ENCODE data around the gene ANK2.
"Not testable (repeated sequence)": the region's sequence is repeated elsewhere in the genome, so short reads cannot be mapped to it uniquely, and the experiment has no call there.

ANK2 gene

GRCh38 chr4:113147498-113148111 is 98.2 kb downstream of the ANK2 start:
- DNase-seq (ENCODE audit: low read depth, low spot score): no peak

DNA sequence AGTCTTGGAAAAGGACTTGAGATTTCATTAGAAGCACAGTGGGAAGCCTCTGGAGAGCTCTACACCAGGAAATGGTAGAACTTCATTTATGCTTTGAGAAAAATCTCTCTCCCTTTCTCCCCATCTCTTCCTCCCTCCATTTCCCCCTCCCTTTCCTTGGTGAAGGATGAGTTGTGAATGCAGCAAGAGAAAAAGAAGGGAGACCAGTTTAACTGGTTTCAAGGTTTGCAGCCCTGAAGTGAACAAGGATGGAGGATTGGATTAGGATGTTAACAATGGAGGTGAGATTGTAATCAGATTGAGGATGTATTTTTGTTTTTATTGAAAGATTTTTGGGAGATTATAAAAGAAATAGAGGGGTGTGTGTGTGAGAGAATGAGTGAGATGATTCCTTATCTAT is 99.5 kb downstream of the ANK2 start:
- peak; percentile 23 for DNase-seq (ENCODE audit: low read depth, low spot score)

GRCh38 chr4:113153529-113154101 is 104.2 kb downstream of the ANK2 start:
- DNase-seq (ENCODE audit: low read depth, low spot score): no peak

GRCh38 chr4:113154281-113154680 is 104.8 kb downstream of the ANK2 start:
- no peak for DNase-seq (ENCODE audit: low read depth, low spot score)

DNA sequence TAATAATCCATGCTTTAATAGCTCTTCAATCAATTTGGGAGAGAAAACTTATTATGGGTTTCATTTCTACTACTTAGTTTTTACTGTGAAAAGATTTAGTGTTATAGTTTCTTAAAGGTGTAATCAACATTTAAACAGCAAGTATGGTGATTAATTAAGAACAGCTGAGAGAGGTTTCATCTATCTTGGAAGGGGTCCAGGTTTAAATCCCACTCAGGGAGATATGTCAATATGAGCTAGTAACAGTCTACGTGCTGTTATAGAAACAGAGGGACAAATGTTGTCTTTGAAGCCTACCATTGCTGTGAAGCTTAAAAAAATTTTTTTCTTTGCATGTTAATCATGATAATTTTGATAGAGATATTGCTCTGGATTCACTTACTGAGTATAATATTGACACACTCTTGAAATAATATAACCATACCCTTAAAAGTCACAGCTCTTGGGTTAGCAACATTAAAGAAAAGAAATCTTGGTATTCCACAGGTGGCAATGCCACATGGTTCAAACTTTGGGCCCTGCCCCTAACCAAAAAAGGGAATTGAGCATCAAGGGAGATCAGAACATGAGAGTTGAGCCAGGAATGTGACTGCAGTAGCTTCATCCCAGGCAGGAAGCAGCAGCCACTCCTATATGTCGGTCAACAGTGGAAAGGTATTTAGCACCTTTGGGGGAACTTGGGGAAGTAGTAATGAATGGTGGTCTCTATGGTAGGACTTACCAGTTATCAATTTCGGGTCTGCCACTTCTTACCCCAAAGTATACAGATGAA is 107.8 kb downstream of the ANK2 start:
- DNase-seq (ENCODE audit: low read depth, low spot score): peak; percentile 30

DNA sequence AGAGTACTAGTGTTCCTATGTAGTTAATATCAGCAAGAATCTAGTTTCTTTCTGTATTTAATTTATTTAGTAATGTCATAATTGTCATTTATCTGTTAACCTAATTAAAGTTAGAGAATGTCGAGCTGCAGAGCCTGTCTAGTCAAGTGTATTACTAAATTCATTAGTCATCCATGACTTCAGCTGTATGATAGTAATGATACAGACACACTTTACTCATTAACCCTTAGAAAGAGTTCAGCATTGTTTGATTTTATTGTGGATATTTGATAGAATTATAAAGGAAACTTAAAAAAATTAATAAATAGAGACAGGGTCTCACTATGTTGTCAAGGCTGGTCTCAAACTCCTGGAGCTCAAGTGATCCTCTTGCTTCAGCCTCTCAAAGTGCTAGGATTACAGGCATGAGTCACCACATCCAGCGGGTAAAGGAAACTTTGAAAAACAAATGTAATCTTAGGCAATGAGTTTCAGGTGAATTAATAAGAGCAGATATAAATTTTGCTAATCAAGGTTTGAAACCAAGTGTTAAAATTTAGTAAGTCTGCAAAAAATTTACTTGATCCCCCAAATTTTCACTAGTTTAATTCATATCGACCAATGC is 110.6 kb downstream of the ANK2 start:
- no peak for DNase-seq (ENCODE audit: low read depth, low spot score)

GRCh38 chr4:113160548-113160947 is 111.1 kb downstream of the ANK2 start:
- DNase-seq (ENCODE audit: low read depth, low spot score): no peak

- no peak for DNase-seq (ENCODE audit: low read depth, low spot score)
Observed at GRCh38 chr4:113162089-113162488, 112.6 kb downstream of the ANK2 start.

- DNase-seq (ENCODE audit: low read depth, low spot score): peak; percentile 60
Observed at GRCh38 chr4:113169368-113169767, 119.9 kb downstream of the ANK2 start.

DNA sequence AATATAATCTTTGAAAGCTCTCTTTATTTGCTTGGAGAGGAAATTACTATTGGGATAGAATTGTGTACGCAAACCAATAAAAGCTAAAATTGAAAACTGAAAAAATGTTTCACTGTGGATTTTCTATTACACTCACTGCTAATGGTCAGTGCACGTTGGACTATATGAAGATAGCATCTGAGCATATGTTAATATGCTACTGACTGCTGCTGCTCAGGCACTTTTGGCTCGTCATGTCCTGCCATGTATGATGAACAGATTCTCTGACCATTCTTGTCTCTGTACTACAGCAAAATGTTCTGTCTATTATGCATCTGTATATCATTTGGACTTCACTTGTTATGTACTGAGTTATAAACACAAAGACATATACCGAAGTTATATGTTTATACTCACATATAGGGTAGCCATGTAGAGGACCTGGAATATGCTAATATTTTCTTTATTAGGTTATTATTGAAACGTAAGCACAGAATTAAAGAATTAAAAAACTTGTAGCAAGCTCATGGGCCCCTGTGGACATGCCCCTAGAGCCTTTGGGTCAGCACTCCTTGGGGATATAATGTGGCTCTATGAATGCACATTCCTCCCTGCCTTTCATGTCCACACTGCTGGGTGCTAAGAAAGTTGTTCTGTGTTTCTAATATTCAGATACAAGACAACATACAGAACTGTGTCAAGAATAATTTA is 120.8 kb downstream of the ANK2 start:
- no peak for DNase-seq (ENCODE audit: low read depth, low spot score)

- no peak for DNase-seq (ENCODE audit: low read depth, low spot score)
Observed at GRCh38 chr4:113170805-113171468, 121.5 kb downstream of the ANK2 start.

DNA sequence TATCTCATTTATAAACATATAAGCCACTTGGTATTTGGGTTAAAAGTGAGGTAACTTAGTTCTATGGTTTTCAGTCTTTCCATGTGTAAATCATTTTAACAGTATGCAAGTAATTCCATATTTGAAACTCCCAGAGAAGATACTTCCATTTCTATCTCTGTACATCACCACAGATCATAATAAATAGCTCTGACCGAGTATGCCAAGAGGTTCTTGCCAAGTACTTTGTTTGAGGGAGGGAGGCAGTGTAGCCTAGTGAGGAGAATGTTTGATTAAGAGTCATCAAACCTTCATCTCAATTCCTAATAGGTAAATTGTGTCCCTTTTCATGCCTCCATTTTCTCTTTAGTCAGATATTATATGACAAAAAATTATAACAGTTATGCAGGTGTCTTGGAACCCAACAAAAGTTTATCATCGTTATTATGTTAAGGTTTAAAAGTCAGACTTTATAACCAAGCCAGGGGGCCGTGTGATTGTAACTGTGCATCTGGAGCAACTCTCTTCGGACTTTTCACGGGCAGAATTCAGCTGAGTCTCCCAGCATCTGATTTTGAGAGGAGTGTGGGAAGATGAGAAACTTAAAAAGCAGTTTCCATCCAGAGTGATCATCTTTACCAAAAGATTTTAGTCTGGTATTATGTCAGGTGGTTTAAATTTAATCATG is 123.8 kb downstream of the ANK2 start:
- DNase-seq (ENCODE audit: low read depth, low spot score): no peak

GRCh38 chr4:113173793-113174264 is 124.4 kb downstream of the ANK2 start:
- DNase-seq (ENCODE audit: low read depth, low spot score): no peak

- DNase-seq (ENCODE audit: low read depth, low spot score): no peak
Observed at GRCh38 chr4:113179091-113179490, 129.6 kb downstream of the ANK2 start.

- no peak for DNase-seq (ENCODE audit: low read depth, low spot score)
Observed at GRCh38 chr4:113179996-113180395, 130.5 kb downstream of the ANK2 start.

- no peak for DNase-seq (ENCODE audit: low read depth, low spot score)
Observed at GRCh38 chr4:113181289-113182007, 132.0 kb downstream of the ANK2 start.

- no peak for DNase-seq (ENCODE audit: low read depth, low spot score)
Observed at GRCh38 chr4:113183032-113183605, 133.7 kb downstream of the ANK2 start.

DNA sequence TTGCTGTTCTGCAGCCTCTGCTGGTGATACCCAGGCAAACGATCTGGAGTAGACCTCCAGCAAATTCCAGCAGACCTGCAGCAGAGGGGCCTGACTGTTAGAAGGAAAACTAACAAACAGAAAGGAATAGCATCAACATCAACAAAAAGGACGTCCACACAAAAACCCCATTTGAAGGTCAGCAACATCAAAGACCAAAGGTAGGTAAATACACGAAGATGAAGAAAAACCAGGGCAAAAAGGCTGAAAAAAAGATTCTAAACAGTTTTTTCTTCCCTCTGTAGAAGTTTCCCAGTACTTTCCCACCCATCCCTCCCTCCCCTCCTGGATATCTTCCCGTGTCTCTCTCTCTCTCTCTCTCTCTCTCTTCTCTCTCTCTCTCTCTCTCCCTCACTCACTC is 136.8 kb downstream of the ANK2 start:
- DNase-seq (ENCODE audit: low read depth, low spot score): not testable (repeated sequence)

DNA sequence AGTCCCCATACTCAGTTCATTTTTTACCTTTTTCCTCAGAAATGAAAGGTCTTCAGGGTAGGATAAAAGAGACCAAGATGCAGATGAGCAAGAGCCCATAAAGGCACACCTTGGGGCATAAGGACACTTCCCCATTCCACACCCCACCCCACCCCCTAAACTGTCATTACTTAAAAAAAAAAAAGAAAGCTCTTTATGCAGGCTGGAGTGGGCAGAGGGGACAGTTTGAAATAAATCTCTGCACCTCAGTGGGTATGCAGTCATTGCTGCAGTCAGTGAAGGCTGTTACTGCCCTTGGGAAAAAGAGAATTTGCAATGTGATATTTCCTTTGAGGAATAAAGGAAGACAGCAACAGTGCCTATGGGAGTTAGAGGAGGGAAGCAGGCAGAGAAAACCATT is 137.5 kb downstream of the ANK2 start:
- DNase-seq (ENCODE audit: low read depth, low spot score): no peak

GRCh38 chr4:113187358-113187757 is 137.9 kb downstream of the ANK2 start:
- DNase-seq (ENCODE audit: low read depth, low spot score): no peak
